Measurements from ENCODE around the gene FOXP1.

- TF ChIP-seq CTCF (IDR thresholded peaks at IDR 0.05) (no peak), POLR2A (IDR thresholded peaks at IDR 0.05) (no peak), EP300 (IDR thresholded peaks at IDR 0.05) (no peak), POLR2AphosphoS5 (IDR thresholded peaks at IDR 0.05) (no peak)
Measured at GRCh38 chr3:71063773-71064290, 519.7 kb downstream of the FOXP1 start.
